DMS 273 treated with DMSO at 0.1 percent for 48 hours (cell line): ENCODE measurements around the gene MBOAT1.

Experiments
- DNase-seq: peaks from one replicate; lab custom pipeline; 2025; lab: John Stamatoyannopoulos, UW

MBOAT1 gene

DNA sequence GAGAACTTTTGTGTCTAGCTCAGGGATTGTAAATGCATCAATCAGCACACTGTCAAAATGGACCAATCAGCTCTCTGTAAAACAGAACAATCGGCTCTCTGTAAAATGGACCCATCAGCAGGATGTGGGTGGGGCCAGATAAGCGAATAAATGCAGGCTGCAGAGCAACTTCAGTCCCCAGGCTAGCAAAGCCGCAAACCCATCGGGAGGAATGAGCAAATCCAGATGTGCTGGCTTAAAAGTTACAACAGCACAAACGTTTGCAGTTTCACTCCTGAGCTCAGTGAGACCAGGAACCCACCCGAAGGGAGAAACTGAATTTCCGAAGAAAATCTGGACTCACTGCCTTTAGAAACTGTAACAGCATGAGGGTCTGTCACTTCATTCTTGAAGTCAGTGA is 21.9 kb upstream of the MBOAT1 start:
- DNase-seq: no peak

DNA sequence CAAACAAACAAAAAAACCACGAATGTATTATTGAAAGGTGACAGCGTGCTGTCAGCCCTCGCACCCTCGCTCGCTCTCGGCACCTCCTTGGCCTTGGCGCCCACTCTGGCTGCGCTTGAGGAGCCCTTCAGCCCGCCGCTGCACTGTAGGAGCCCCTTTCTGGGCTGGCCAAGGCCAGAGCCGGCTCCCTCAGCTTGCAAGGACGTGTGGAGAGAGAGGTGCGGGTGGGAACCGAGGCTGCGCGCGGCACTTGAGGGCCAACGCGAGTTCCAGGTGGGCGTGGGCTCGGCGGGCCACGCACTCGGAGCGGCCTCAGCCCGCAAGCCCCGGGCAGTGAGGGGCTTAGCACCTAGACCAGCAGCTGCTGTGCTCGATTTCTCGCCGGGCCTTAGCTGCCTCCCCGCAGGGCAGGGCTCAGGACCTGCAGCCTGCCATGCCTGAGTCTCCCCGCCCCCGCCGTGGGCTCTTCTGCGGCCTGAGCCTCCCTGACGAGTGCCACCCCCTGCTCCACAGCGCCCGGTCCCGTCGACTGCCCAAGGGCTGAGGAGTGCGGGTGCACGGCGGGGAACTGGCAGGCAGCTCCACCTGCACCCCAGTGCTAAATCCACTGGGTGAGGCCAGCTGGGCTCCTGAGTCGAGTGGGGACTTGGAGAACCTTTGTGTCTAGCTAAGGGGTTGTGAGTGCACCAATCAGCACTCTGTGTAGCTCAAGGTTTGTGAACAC is 20.9 kb upstream of the MBOAT1 start:
- DNase-seq: no peak

DNA sequence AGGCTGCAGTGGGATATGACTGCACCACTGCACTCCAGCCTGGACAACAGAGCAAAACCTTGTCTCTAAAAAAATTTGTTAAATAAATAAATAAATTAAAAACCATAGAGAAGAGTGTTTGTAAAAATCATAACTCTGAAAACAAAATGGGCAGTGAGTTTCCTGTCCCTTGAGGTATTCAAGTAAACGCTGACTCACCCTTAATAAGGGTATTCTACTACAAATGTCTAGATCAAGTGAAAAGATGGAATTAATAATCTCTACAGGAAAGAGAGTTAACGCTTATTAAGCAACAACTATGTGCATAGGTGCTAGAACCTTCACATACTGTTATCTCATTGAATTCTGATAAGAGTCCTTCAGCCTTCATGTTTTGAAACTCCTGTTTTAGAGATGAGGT is 19.9 kb upstream of the MBOAT1 start:
- DNase-seq: no peak

DNA sequence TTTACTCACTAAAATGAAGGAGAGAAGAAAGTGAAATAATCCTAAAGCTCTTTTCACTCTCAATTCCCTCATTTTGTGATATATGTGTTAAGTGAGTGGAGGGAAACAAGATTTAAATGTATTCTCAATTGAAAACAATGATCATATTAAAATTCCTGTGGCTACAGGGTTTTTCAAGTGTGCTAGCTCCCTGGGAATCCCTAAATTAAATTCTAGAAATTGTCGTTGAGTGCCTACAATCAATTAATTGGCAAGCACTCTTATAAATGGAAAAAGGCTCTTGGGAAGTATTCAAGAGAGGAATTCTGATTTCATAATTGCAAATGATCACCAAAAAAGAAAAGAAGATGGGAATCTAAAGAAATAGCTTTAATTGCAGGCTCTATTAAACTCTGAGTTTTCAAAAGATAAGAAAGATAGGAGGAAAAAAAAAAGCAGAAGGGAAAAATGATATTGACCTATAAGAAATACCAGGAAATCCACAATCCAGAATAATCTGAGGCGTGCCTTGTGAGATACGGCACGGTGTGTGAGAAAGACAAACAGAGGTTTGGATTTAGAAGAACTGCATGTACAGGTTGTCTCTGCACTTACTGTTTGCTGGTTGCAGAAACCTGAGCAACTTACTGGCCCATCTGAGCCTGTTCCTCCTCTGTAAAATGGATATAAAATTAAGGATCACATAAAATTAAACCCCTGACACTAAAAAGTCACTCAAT is 18.3 kb upstream of the MBOAT1 start:
- no peak for DNase-seq

DNA sequence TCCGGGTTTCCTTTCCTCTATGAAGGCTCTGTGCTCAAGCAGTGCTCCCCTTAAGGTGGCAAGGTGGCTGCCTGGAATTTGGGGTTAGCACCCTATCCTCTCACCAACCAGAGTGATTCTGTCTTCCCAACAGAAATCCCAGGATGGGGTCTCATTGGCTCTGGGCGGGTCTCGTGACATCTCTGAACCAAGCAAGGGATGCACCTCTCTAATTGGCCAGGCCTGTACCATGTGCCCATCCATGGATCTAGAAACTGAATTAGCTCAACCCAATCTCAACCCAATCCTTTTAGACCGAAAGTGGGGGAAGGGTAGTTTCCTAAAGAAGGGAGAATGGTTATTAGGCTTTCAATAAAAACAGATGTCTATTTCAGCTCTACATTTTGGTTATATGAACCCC is 17.6 kb upstream of the MBOAT1 start:
- no peak for DNase-seq

DNA sequence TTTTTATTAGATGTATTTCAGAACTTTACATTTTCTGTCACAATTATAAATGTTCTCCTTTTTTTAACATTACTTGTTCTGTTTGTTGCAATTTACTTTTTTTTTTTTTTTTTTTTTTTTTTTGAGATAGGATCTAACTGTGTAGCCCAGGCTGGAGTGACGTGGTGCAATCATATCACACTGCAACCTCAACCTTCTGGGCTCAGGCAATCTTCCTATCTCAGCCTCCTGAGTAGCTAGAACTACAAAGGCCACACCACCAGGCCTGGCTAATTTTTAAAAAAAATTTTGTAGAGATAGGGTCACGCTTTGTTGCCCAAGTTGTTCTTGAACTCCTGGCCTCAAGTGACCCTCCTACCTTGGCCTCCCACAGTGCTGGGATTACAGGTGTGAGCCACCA is 15.1 kb upstream of the MBOAT1 start:
- no peak for DNase-seq

DNA sequence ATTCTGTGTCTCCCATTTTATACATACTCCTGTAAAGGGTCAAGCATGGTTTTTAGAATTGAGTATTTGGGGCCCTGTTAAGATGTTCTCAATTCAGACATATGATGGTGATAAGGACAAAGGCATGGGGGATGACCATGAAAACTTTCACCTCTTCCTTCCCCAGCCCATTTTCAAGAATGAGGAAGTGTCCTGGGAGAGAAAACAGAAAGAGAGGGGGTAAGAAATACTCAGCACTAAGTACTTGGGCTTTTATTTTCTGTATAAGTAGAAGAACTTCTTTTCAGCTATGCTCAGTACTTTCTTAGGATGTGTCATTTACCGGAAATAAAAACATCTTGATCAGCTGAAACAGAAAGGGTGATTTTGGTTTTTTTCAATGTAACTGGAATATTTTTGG is 10.9 kb upstream of the MBOAT1 start:
- DNase-seq: no peak

DNA sequence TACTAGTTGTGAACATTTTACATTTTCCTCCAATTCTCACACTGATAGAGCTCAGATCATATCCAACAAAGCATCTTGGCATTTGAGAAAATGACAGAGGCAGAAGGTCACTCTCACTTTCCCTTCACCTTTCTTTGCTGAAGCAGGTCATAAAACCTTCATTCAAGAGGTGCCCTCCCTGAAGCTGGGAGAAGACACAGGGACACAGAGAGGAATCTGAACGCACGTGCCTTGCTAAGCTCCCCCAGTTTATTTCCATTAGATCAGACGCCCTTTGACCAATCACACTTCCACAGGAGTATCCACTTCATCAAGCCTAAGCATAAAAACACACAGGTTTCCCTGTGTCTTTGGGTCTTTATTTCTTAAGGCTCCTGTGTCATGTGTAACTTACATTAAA is 9.2 kb upstream of the MBOAT1 start:
- no peak for DNase-seq

DNA sequence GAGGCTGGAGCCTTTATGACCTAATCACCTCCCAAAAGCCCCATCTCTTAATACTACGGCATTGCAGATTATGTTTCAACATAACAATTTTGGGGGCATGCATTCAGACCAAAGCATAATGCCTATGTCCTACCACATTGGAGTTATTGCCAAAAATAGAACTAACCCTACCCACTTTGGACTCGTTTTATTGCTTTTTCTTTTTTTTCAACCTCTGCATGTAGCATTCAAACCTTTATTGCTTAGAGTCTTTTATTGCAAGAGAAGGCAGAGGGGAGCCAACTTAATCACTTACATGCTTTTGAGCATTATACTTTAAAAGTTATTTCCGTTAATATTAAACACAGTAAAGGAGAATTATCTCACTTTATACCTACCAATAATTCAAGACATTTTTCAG is 8.1 kb upstream of the MBOAT1 start:
- DNase-seq: no peak

DNA sequence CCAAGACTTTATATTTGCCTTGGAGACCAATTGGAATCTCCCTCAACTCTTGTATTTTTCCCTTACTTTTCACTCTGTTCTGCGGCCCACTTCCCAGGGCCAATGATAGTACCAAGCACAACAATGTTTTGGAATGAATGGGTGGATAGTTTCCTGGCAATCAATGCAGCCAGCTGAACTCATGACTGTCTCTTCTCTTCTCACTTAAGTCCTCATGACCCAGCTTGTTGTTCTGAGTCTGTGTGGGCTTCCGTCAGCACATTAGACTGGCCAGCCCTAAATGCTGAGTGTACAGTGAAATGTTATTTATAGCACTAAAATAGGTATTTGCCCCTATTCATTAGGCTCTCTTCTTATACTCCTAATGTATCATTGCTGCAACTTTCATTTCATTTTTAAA is 5.6 kb upstream of the MBOAT1 start:
- DNase-seq: no peak

DNA sequence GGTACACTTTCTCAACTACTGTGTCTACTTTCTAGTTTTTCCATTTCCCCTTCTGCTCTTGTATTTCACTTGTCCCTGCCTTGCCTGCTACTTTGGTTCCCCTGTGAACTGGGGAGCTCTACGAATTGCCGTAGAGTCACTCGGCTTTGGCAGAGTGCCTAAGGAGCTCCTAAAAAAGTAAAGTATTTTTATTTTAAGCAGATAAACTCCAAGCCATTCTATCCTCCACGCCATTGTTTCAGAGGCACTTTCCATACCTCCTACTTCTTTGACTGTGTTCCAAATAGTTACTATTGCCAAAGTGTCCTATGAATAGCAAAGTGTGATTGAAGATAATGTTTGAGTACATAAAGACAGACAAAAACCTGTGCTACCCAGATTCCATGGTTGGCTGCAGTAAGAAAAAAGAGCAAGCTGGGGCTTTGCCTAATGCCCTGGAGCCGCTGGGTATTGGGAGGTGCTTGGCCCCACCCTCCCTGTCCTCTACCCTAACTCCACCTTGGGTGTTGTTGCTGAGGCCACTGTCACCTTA is 5.1 kb upstream of the MBOAT1 start:
- no peak for DNase-seq

DNA sequence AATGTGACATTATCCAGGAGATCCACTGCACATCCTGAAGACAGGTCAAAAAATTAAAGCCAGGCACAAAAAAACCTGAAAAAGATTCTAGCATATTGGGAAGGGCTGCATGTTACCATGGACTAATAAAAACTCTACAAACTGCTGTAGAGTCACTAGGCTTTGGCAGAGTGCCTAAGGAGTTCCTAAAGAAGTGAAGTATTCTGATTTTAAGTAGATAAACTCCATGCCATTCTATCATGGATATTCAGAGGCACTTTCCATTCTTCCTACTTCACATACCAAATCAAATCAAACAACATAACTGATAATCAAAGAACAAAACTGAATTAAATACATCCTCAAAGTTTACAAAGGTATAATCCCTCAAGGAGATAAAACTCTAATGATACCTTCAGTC is 3.0 kb upstream of the MBOAT1 start:
- DNase-seq: no peak

DNA sequence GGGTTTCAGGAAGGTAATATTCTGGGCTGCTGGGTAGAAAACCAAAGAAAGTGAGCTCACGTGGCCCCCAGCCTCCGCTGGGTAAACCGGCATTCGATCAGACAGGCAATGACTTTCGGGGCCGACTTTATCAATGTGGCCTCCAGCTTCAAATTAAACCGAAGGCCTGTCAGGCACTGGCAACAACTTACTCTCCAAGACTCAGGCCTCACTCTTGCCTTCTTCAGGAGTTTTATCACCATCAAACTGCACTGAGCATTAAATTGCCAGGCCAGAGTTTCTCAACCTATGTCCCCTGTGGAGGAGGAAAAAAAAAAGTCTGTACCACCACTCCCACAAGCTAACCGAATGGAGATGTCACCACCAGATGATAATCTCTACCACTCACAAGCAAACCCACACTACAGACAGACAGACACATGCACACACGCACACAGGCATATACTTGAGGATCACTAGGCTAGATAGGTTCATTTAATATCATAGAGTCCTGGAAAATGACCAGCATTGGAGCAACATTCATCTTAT is 1.1 kb upstream of the MBOAT1 start:
- DNase-seq: no peak

DNA sequence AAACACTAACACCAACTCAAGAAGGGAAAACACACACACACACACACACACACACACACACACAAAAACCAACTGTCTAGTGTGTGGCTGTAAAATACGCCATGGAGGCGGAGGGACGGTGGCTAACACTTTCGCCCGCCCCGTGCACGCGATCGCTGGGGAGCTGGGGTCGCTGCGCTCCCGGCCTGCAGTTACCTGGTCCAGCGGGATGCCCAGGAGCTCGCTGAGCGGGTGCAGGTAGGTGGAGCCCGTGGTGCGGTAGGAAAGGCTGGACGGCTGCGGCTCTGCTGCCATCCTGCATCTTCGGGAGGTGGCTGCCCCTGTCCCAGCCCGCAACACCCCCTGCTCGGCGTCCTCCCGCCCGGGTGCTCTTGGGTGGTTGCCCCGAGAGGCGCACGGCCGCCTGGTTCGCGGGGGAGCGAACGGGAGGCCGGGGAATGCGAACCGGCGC is 303 bp downstream of the MBOAT1 start:
- no peak for DNase-seq

DNA sequence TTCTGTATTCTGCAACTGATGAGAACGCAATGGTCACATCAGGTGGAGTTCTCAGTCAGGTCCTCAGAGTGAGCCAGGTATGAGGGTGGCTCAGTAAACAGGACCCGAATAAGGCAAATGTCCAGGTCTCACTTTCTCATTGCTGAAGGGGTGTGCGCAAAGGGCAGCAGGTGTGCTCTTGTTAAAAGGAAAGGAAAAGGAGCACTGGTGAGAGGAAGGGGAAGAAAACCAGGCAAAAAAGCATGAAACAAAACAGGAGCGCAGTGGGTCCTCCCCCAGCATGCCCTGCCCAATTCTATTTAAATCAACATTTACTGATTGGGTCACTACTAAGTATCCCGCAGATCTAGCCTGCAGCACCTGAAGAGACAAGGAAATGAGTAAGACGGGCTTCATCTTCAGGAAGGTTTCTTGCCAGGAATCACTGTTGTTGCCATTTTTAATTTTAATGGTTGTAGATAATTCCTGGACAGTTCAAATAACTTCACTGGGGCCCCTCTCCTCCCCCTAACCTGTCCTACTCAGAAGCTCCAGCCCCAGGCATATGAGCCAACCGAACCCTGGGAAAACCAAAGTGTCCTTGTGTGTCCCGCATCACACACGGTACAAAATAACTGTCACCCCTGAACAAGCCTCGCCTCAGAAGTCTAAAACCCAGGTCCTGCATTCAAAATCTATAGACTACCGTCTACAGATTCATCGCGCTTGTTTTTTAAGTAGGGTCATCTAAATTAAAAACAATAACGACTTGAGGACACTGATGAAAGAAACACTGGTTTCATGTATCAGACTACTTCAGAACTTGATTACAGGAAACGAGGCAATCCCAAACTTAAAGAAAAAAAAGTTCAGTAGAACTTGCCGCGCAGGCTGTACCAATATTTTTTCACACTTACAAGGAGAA is 980 bp downstream of the MBOAT1 start:
- no peak for DNase-seq

DNA sequence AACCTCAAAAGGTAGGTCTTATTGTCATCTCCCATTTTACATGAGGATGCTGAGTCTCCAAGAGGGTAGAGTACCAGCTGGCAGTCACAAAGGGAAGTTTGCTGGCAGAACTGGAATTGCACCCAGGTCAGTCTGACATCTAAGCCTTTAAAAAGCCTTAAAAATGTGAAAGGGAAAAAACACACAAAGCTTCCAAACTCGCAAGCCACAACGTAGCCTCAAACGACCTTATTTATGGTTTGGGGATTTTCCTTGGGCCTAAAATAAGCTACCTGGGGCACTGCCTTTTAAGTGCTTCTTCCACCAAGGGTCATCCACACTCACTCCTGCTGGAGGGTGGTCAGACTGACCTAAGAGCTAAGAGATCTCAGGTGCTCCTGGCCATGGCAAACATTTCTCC is 2.1 kb downstream of the MBOAT1 start:
- DNase-seq: no peak

DNA sequence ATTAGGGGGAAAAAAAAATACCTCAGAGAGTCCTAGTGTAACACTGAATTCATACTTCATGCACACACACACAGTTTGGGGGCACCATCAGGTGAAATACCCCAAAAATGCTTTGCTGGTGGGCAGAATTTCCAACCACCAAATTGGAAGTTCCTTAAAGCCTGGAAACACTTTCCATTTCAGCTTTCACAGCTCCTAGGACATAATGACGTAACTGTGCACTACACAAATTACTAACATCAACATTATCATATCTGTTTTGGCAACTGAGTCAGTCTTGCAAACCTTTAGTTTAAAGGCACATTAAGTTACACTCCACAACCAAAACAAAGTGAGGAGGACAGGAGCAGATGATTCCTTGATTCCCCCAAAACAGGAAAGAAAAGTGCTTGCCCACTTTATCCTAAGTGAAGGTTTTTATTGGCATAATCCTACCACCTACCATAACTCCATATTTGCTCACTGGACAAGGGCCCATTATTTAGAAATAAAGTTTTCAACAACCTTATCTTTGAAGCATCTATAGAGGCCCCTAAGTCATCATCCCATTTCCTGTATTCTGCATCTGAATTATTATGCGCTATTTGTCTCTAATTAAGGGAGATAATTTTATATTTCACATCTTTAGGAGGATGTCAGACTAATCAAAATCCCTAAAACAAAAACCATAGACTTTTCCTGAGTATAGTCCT is 3.4 kb downstream of the MBOAT1 start:
- no peak for DNase-seq

DNA sequence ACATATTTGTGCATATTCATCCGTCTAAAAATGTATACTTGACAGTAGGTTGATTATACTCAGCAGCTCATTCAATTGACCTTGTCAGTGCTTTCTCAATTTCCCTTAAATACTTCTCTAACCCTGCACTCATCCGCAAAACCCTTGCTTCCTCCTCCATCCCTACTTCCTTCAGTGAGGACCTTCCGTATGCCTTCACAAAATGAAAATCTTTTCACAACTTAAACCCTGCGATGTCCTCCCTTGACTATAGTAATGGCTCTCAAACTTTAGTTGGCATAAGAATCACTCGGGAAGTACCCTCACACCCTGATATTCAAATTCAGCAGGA is 5.2 kb downstream of the MBOAT1 start:
- no peak for DNase-seq

DNA sequence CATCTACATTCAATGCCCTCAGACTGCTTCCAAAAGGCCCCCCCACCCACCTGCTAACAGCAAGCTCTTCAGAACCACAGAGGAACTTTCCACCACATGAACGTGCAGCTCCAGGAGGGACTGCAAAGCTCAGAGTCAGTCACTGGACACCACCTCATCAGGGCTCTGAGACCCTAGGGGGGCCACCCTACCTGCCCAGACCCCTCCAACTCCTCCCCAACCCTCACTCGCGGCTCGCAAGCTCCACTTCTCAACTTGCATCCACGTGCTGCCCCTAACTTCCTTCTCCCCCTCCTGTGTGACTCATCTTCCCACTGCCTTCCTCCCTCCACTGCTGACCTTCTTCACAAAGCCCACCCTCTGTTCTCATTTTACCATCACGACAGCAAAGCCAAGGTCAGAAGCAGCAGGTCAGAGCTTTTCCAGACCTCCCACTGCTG is 6.5 kb downstream of the MBOAT1 start:
- no peak for DNase-seq

DNA sequence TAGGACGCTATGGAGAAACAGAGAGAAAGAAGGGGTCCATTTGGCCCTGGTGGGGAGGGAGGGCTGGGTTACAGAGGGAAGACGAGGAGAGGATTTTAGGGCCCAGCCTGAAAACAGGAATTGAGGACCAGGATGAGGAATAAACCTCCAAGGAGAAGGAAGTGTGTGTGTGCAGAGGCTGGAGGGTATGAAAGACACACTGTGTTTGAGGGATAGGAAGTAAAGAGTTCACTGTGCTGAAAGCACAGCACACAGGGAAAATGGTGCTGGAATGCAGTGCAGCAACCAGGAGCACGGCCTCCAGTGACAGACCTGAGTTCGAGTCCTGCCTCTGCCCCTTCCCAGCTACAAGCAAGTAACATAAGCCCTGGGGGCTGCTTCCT is 7.8 kb downstream of the MBOAT1 start:
- no peak for DNase-seq

DNA sequence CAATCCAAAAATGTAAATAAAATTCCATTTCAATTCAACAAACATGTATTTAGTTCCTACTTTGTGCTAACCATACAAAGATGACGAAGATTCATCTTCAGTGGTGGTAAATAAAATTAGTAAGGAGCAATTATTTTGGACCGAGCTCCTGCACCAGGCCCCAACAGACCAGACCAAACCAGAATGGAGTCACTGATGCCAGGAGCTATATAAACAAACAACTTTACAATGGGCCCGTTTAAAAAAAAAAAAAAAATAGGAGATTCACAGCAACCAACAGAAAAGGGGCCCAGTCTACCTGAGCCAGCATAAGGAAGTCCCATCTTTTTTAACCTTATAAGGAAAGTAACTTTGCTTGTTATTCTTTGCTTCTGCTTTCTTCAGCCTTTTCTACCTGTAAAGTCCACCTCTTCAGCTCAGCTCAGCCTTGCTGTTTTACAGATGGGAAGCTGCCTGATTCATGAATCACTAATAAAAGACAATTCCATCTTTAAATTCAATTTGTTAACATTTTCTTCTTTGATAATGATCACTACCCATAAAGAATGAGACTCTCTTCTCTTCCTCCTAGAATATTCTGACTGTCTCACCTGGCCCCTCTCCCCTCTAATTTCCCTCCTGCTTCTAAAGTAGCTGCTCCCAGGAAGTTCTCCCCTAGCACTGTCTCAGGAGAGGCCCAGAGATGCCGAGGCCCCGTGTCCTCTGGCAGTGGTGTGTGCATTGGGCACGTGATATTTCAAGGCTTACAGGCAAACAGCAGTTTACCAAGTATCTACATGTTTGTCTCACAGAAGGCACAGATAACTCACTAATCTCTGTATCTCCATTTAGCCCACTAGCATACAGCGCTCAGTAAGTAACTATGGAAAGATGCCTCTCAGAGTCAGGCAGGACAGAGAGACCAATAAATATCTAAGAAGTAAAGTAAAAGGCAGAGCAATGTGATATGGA is 8.4 kb downstream of the MBOAT1 start:
- no peak for DNase-seq
